Suppressor macrophage treated with lipopolysaccharide for 1 hour (primary cell): ENCODE measurements around the gene C1orf35.

Experiments used
- DNase-seq, 3 donors: peaks; one replicate each; pipeline ENCODE4 v3.0.0-alpha.2; 2020 to 2022

C1orf35 gene

DNA sequence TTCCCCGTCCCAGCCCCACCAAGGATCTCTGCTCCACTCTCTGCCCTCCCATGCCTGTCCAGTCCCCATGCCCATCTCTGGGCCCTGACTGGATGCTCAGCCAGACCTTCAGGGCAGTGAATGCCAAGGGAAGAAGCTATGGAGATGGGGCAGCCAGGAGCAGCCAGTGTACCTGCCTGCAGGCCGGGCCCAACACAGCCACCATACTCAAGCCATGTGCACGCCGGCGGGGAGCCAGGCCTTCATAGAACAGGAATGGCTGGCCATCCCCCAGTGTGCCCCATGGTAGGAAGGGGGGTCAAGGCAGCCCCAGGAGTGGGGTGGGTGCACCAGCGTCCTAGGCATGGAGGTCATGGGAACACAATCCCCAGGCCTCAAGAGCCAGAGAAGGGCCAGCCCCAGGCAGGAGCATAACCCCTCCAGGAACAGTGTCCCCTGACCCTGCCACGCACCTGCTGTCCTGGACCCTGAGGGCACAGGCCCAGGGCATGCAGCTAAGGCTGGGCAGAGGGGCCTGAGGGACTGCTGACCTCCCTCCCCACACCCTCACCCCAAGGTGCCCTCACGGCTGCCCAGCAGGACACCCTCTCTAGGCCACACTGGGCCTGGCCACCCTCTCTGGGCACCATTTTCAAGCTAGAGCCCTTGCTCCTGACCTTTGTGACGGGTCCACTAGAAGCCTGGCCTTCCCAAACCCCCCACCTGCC is 40.9 kb downstream of the C1orf35 start:
- no peak for DNase-seq

DNA sequence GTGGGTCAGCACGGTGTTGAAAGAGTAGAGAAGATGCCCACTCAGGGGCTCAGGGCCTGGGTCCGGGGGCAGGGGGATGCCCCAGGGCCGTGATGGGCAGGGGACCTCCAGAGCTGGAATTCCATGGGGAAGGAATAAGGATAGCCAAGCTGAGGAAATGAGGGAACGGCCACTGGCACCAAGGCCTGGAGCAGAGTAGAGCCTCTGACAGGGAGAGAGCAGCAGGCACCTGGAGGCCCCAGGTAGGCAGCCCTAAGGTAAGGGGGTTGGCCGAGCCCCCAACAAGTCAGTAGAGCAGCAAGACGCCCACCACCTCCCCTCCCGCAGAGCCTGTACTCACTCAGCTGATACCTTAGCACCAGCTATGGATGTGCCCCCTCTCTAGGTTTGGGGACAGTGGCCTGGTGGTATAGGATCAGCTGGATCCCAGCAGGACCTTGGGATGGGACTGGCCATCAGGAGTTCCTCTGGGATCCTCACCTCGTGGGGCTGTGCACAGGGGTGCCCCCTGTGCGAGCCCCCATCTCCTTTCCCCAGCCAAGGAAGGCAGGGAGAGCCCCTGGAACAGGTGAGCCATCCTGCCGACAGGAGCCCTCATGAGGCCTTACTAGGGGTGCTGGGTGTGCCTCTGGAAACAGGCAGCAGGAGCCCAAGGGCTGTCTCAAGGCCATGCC is 41.6 kb downstream of the C1orf35 start:
- DNase-seq = no peak

DNA sequence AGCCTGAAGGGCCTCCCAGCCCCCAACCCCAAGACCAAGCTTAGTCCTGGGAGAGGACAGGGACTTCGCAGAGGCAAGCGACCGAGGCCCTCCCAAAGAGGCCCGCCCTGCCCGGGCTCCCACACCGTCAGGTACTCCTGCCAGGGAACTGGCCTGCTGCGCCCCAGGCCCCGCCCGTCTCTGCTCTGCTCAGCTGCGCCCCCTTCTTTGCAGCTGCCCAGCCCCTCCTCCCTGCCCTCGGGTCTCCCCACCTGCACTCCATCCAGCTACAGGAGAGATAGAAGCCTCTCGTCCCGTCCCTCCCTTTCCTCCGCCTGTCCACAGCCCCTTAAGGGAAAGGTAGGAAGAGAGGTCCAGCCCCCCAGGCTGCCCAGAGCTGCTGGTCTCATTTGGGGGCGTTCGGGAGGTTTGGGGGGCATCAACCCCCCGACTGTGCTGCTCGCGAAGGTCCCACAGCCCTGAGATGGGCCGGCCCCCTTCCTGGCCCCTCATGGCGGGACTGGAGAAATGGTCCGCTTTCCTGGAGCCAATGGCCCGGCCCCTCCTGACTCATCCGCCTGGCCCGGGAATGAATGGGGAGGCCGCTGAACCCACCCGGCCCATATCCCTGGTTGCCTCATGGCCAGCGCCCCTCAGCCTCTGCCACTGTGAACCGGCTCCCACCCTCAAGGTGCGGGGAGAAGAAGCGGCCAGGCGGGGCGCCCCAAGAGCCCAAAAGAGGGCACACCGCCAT is 42.5 kb downstream of the C1orf35 start:
- DNase-seq = no peak

DNA sequence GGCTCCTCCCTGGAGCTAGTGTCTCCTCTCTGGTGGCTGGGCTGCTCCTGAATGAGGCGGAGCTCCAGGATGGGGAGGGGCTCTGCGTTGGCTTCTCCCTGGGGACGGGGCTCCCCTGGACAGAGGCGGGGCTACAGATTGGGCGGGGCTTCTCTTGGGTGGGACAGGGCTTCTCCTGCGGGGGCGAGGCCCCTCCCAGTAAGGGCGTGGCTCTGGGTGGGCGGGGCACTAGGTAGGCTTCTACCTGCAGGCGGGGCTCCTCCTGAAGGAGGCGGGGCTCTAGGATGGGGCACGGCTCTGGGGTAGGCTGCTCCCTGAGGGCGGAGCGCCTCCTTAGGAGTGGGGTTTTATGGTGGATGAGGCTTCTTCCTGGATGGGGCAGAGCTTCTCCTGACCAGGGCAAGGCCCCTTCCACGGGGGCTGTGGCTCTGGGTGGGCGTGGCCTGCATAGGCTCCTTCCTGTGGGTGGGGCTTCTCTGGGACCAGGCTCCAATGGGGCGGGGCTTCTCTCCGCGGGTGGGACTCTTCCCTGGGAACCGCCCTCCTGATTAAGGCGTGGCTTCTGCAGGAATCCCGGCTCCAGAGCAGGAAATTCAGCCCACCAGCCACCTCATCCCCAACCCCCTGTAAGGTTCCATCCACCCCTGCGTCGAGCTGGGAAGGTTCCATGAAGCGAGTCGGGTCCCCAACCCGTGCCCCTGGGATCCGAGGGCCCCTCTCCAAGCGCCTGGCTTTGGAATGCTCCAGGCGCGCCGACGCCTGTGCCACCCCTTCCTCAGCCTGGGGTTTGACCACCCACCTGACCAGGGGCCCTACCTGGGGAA is 43.3 kb downstream of the C1orf35 start:
- DNase-seq = peak; percentile 53 to 69 (median 63)

DNA sequence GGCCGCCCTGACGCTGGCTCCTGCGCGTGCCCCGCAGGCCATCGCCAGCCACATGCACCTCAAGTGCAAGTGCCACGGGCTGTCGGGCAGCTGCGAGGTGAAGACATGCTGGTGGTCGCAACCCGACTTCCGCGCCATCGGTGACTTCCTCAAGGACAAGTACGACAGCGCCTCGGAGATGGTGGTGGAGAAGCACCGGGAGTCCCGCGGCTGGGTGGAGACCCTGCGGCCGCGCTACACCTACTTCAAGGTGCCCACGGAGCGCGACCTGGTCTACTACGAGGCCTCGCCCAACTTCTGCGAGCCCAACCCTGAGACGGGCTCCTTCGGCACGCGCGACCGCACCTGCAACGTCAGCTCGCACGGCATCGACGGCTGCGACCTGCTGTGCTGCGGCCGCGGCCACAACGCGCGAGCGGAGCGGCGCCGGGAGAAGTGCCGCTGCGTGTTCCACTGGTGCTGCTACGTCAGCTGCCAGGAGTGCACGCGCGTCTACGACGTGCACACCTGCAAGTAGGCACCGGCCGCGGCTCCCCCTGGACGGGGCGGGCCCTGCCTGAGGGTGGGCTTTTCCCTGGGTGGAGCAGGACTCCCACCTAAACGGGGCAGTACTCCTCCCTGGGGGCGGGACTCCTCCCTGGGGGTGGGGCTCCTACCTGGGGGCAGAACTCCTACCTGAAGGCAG is 44.0 kb downstream of the C1orf35 start:
- no peak for DNase-seq

DNA sequence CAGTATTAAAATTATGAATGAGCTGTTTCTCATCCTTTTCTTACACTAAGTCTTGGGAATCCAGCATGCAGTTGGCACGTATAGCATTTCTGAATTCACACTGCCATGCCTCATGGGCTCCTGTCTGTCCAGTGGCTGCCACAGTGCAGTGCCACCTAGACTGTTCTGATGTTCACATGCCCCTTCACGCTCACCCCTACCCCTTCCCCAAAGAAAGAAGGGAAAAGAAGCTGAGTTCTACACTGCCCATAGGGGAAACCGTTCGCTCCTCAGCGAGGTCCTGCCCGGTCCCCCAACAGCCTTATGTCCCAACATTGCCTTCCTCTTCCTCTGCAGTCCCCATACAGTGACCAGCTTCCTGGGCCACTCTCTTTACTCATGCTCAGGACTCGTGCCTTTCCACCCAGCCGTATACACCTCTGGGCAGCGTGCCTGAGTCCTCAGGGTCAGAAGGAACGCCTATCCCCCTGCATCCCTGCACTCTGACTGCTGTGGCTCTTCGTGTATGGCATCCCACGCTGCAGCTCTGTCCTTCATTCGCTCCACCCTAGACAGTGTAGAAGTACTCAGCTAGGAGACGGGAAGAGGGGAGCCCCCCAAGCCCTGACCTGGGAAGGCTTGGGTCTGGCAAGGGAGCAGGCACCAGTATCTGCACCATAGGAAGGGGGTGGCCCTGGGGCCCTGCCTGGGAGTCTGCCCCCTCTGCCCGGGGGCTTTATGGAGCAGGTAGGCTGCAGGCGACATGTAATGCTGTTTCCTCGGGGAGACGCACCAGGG is 44.8 kb downstream of the C1orf35 start:
- DNase-seq = no peak
